Mesenchymal stem cell (in vitro differentiated cells and primary cell): ENCODE measurements around the gene LPCAT2.

Experiments
- DNase-seq: peaks from one replicate; pipeline ENCODE4 v3.0.0-alpha.2; 2013
- H2AFZ ChIP-seq: one replicate; pipeline ENCODE4 v1.6.1; 2013; ENCODE audit warnings: low read depth, mild to moderate bottlenecking, control low read depth, inconsistent platforms, low read length, moderate library complexity
- H2AK5ac ChIP-seq: 2 replicates; pipeline ENCODE4 v1.6.1; 2013; ENCODE audit warnings: low read length, moderate library complexity, mild to moderate bottlenecking, inconsistent platforms; ENCODE audit not compliant: severe bottlenecking
- H2BK120ac ChIP-seq: one replicate; pipeline ENCODE4 v1.6.1; 2013; ENCODE audit warnings: low read depth, mild to moderate bottlenecking, inconsistent platforms, low read length, moderate library complexity
- H2BK12ac ChIP-seq, 2 experiments: one replicate each; pipeline ENCODE4 v1.6.1; 2013; ENCODE audit warnings: inconsistent platforms in 2 of 2, low read length in 2 of 2, mild to moderate bottlenecking in 2 of 2, moderate library complexity in 2 of 2, control low read depth in 1 of 2
- H2BK15ac ChIP-seq: one replicate; pipeline ENCODE4 v1.6.1; 2013; ENCODE audit warnings: mild to moderate bottlenecking, low read depth, inconsistent platforms; ENCODE audit not compliant: poor library complexity, severe bottlenecking
- H2BK5ac ChIP-seq: 2 replicates; pipeline ENCODE4 v1.6.1; 2013; ENCODE audit warnings: low read depth, mild to moderate bottlenecking, low read length, control low read depth, inconsistent platforms; ENCODE audit not compliant: poor library complexity, severe bottlenecking
- H3K14ac ChIP-seq, 2 experiments: one replicate each; pipeline ENCODE4 v1.6.1; 2013; ENCODE audit warnings: inconsistent platforms in 2 of 2, low read length in 2 of 2, control low read depth in 1 of 2, mild to moderate bottlenecking in 1 of 2, moderate library complexity in 1 of 2
- H3K18ac ChIP-seq, 2 experiments: one replicate each; pipeline ENCODE4 v1.6.1; 2013; ENCODE audit warnings: inconsistent platforms in 2 of 2, low read length in 2 of 2, control low read depth in 1 of 2, low read depth in 1 of 2, mild to moderate bottlenecking in 1 of 2
- H3K23ac ChIP-seq, 2 experiments: one replicate each; pipeline ENCODE4 v1.6.1; 2013; ENCODE audit warnings: inconsistent platforms in 2 of 2, low read length in 2 of 2, mild to moderate bottlenecking in 2 of 2, moderate library complexity in 2 of 2, control low read depth in 1 of 2
- H3K27ac ChIP-seq: 2 replicates; pipeline ENCODE4 v1.5.1; 2013; ENCODE audit warnings: mild to moderate bottlenecking, moderate library complexity, low read length, control low read depth, inconsistent platforms; ENCODE audit not compliant: poor library complexity, severe bottlenecking
- H3K27me3 ChIP-seq, 2 experiments: 2 replicates each; pipeline versions ENCODE4 v1.6.1 to v1.7.0; 2013; ENCODE audit warnings: low read length in 2 of 2, mild to moderate bottlenecking in 2 of 2, moderate library complexity in 2 of 2, control low read depth in 1 of 2, inconsistent platforms in 1 of 2; ENCODE audit not compliant: control insufficient read depth in 1 of 2, insufficient read depth in 1 of 2
- H3K36me3 ChIP-seq, 2 experiments: 2 replicates each; pipeline versions ENCODE4 v1.6.1 to v1.7.0; 2013; ENCODE audit warnings: low read length in 2 of 2, control low read depth in 1 of 2, inconsistent platforms in 1 of 2, low read depth in 1 of 2, mild to moderate bottlenecking in 1 of 2; ENCODE audit not compliant: insufficient read depth in 2 of 2, control insufficient read depth in 1 of 2
- H3K4ac ChIP-seq, 2 experiments: one replicate each; pipeline ENCODE4 v1.6.1; 2013; ENCODE audit warnings: inconsistent platforms in 2 of 2, low read length in 2 of 2, mild to moderate bottlenecking in 2 of 2, moderate library complexity in 2 of 2, control low read depth in 1 of 2, low read depth in 1 of 2
- H3K4me1 ChIP-seq: 2 replicates; pipeline ENCODE4 v1.6.1; 2013; ENCODE audit warnings: low read depth, low read length, control low read depth; ENCODE audit not compliant: control insufficient read depth, insufficient read depth
- H3K4me2 ChIP-seq: 2 replicates; pipeline ENCODE4 v1.6.1; 2013; ENCODE audit warnings: low read length, mild to moderate bottlenecking, inconsistent platforms; ENCODE audit not compliant: poor library complexity, severe bottlenecking
- H3K4me3 ChIP-seq, 2 experiments: 2 replicates each; pipeline versions ENCODE4 v1.5.1 to v1.7.0; 2013; ENCODE audit warnings: low read length in 2 of 2, mild to moderate bottlenecking in 2 of 2, control low read depth in 1 of 2, low read depth in 1 of 2; ENCODE audit not compliant: insufficient read depth in 1 of 2
- H3K79me1 ChIP-seq: replicated peaks from 2 replicates; pipeline ENCODE4 v1.6.1; 2013; ENCODE audit warnings: mild to moderate bottlenecking, control low read depth, low read length, inconsistent platforms; ENCODE audit not compliant: poor library complexity, severe bottlenecking
- H3K9ac ChIP-seq: 2 replicates; pipeline ENCODE4 v1.7.0; 2013; ENCODE audit warnings: mild to moderate bottlenecking, low read length, moderate library complexity
- H3K9me3 ChIP-seq: 2 replicates; pipeline ENCODE4 v1.7.0; 2013; ENCODE audit warnings: mild to moderate bottlenecking, low read length; ENCODE audit not compliant: control insufficient read depth
- H4K8ac ChIP-seq: one replicate; pipeline ENCODE4 v1.6.1; 2013; ENCODE audit warnings: inconsistent platforms, mild to moderate bottlenecking, low read length, moderate library complexity
- H4K91ac ChIP-seq: one replicate; pipeline ENCODE4 v1.6.1; 2013; ENCODE audit warnings: mild to moderate bottlenecking, low read length, inconsistent platforms
- WGBS: methylation state at CpG from one replicate; pipeline ENCODE4 v1.1.7; 2013; ENCODE audit warnings: mixed read lengths; 5-methylcytosine and 5-hydroxymethylcytosine counted together

The LPCAT2 gene

DNA sequence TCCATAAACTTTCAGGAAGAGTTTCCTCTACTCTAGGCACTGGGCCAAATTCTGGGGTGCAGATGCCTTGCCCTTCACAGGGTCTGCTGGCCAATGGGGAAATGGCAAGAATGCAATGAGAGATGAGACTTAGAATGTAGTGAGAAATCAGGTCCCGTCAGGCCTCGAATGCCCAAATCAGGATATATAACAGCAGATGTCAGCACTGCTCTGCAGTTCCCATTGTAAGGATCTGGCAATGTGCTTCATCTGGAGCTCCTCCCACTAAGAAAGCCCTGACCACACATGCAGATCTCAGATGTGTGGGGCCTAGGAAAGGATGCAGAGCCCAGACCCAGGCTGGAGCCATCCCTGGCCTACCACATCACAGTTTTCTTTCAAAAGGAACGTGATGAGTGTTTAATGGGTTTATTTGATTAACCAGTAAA lies 13.9 kb upstream of the LPCAT2 start:
- H3K18ac ChIP-seq: no peak overlapping the region
- H2BK120ac ChIP-seq: no peak overlapping the region
- no peak overlapping the region for H3K27ac ChIP-seq
- no peak overlapping the region for H3K4me3 ChIP-seq
- no peak overlapping the region for H2AK5ac ChIP-seq
- H3K23ac ChIP-seq: no peak overlapping the region
- H3K4me2 ChIP-seq: no peak overlapping the region
- H3K14ac ChIP-seq: no peak overlapping the region
- DNase-seq: peak; percentile 89
- no peak overlapping the region for H4K91ac ChIP-seq
- 45% methylated on average over 2 of the region's 3 CpGs for WGBS
- H3K27me3 ChIP-seq: no peaks in the 10 kb centered on the region
- no peak overlapping the region for H2BK5ac ChIP-seq
- no peak overlapping the region for H2AFZ ChIP-seq
- H3K9me3 ChIP-seq: no peaks in the 10 kb centered on the region
- peaks cover 12% of the 10 kb centered on the region for H3K4me1 ChIP-seq
- peak overlapping the region; percentile 75 for H3K9ac ChIP-seq
- no peak overlapping the region for H2BK12ac ChIP-seq
- peaks cover 1% of the 10 kb centered on the region for H3K79me1 ChIP-seq
- no peak overlapping the region for H4K8ac ChIP-seq
- H3K36me3 ChIP-seq: peaks cover 40 to 99% of the 10 kb centered on the region in 2 experiments
- no peak overlapping the region for H2BK15ac ChIP-seq
- no peak overlapping the region for H3K4ac ChIP-seq

- WGBS: 73% methylated on average over 6 of the region's 7 CpGs
- Histone ChIP-seq H3K27me3 (no peaks in the 10 kb centered on the region), H3K4me1 (peaks cover 18% of the 10 kb centered on the region), H2AFZ (no peak overlapping the region), H2BK15ac (peak overlapping the region; percentile 30), H3K4ac (peak overlapping the region in 1 of 2 experiments; percentile 19), H3K9me3 (no peaks in the 10 kb centered on the region), H3K36me3 (peaks cover 32 to 99% of the 10 kb centered on the region in 2 experiments), H2BK12ac (no peak overlapping the region), H2BK120ac (no peak overlapping the region), H3K79me1 (peaks cover 1% of the 10 kb centered on the region), H4K8ac (peak overlapping the region; percentile 55), H2BK5ac (no peak overlapping the region), H3K27ac (no peak overlapping the region), H3K14ac (no peak overlapping the region), H3K9ac (peak overlapping the region; percentile 75), H3K4me2 (no peak overlapping the region), H2AK5ac (peak overlapping the region; percentile 57), H3K4me3 (no peak overlapping the region), H3K23ac (no peak overlapping the region), H4K91ac (no peak overlapping the region), H3K18ac (no peak overlapping the region)
- no peak for DNase-seq
Observed at GRCh38 chr16:55495616-55496289, 13.1 kb upstream of the LPCAT2 start.

- no peak overlapping the region for H3K4me2 ChIP-seq
- H3K36me3 ChIP-seq: peaks cover 25 to 99% of the 10 kb centered on the region in 2 experiments
- no peak for DNase-seq
- peak overlapping the region in 1 of 2 experiments; percentile 10 for H2BK12ac ChIP-seq
- H3K4me3 ChIP-seq: no peak overlapping the region
- no peak overlapping the region for H2BK15ac ChIP-seq
- H3K23ac ChIP-seq: peak overlapping the region in 1 of 2 experiments; percentile 9
- H4K8ac ChIP-seq: no peak overlapping the region
- H3K9ac ChIP-seq: peak overlapping the region; percentile 75
- H2AK5ac ChIP-seq: no peak overlapping the region
- no peak overlapping the region for H3K4ac ChIP-seq
- H3K27me3 ChIP-seq: no peaks in the 10 kb centered on the region
- H4K91ac ChIP-seq: peak overlapping the region; percentile 30
- no peaks in the 10 kb centered on the region for H3K9me3 ChIP-seq
- H2BK5ac ChIP-seq: no peak overlapping the region
- 86% methylated on average over 7 of the region's 8 CpGs for WGBS
- H3K79me1 ChIP-seq: peaks cover 1% of the 10 kb centered on the region
- H3K18ac ChIP-seq: no peak overlapping the region
- H3K27ac ChIP-seq: no peak overlapping the region
- peak overlapping the region; percentile 15 for H2BK120ac ChIP-seq
- H2AFZ ChIP-seq: no peak overlapping the region
- peaks cover 22% of the 10 kb centered on the region for H3K4me1 ChIP-seq
- H3K14ac ChIP-seq: no peak overlapping the region
Observed at GRCh38 chr16:55496509-55497145, 12.2 kb upstream of the LPCAT2 start.

GRCh38 chr16:55497558-55497957 lies 11.3 kb upstream of the LPCAT2 start:
- H2AK5ac ChIP-seq: peak overlapping the region; percentile 40
- no peak overlapping the region for H3K14ac ChIP-seq
- no peak overlapping the region for H2BK5ac ChIP-seq
- peaks cover 27% of the 10 kb centered on the region for H3K4me1 ChIP-seq
- H3K36me3 ChIP-seq: peaks cover 22 to 100% of the 10 kb centered on the region in 2 experiments
- peaks cover 1% of the 10 kb centered on the region for H3K79me1 ChIP-seq
- no peak overlapping the region for H4K8ac ChIP-seq
- WGBS: 96% methylated on average over 5 of the region's 5 CpGs
- H3K4ac ChIP-seq: no peak overlapping the region
- H2AFZ ChIP-seq: no peak overlapping the region
- no peak overlapping the region for H2BK15ac ChIP-seq
- no peak overlapping the region for H4K91ac ChIP-seq
- DNase-seq: no peak
- H2BK12ac ChIP-seq: peak overlapping the region in 1 of 2 experiments; percentile 84
- no peaks in the 10 kb centered on the region for H3K27me3 ChIP-seq
- no peak overlapping the region for H3K27ac ChIP-seq
- H3K4me2 ChIP-seq: no peak overlapping the region
- H2BK120ac ChIP-seq: no peak overlapping the region
- H3K4me3 ChIP-seq: no peak overlapping the region
- H3K23ac ChIP-seq: no peak overlapping the region
- no peak overlapping the region for H3K18ac ChIP-seq
- H3K9me3 ChIP-seq: no peaks in the 10 kb centered on the region
- peak overlapping the region; percentile 75 for H3K9ac ChIP-seq
